Measurements from ENCODE around the gene FOXL3. TPM values are rescaled to one million over a fixed set of nuclear protein-coding genes. Genes with fewer than 3 reads are reported as not detected.

The FOXL3 gene
- total RNA-seq, 1 experiment from 2014 or later: not detected

DNA sequence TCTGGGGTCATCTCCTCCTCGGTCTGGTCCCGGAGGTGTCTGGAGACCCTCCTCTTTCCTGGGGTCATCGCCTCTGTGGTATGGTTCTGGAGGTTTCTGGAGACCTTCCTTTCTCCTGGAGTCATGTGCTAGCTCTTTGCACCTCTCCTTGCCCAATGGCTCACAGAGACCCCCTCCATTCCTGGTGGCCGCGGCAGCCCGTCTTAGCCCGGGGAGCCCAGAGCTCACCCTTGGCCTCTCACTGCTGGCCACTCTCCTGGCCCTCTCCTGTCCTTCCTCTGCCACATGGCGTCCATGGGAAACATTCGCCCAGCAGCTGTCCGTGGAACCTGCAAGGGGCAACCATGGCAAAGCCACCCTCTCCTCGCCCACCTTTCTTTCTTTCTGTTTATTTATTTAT, 20.2 kb upstream of the FOXL3 start (continued):
- no peak for TF ChIP-seq ETV6 (CRISPR knock-in tag; IDR thresholded peaks at IDR 0.05)
- TF ChIP-seq, protein P1, sequence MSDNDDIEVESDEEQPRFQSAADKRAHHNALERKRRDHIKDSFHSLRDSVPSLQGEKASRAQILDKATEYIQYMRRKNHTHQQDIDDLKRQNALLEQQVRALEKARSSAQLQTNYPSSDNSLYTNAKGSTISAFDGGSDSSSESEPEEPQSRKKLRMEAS (CRISPR knock-in tag; IDR thresholded peaks at IDR 0.05): no peak
- TF ChIP-seq ZNF671 (CRISPR knock-in tag; IDR thresholded peaks at IDR 0.05): no peak
- TF ChIP-seq CBFB (CRISPR knock-in tag; IDR thresholded peaks at IDR 0.05; ENCODE audit: low read depth): no peak
- TF ChIP-seq, protein P2, sequence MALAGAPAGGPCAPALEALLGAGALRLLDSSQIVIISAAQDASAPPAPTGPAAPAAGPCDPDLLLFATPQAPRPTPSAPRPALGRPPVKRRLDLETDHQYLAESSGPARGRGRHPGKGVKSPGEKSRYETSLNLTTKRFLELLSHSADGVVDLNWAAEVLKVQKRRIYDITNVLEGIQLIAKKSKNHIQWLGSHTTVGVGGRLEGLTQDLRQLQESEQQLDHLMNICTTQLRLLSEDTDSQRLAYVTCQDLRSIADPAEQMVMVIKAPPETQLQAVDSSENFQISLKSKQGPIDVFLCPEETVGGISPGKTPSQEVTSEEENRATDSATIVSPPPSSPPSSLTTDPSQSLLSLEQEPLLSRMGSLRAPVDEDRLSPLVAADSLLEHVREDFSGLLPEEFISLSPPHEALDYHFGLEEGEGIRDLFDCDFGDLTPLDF (CRISPR knock-in tag; IDR thresholded peaks at IDR 0.05): no peak
- TF ChIP-seq TP53 (CRISPR knock-in tag; IDR thresholded peaks at IDR 0.05): no peak
- TF ChIP-seq, protein P3, sequence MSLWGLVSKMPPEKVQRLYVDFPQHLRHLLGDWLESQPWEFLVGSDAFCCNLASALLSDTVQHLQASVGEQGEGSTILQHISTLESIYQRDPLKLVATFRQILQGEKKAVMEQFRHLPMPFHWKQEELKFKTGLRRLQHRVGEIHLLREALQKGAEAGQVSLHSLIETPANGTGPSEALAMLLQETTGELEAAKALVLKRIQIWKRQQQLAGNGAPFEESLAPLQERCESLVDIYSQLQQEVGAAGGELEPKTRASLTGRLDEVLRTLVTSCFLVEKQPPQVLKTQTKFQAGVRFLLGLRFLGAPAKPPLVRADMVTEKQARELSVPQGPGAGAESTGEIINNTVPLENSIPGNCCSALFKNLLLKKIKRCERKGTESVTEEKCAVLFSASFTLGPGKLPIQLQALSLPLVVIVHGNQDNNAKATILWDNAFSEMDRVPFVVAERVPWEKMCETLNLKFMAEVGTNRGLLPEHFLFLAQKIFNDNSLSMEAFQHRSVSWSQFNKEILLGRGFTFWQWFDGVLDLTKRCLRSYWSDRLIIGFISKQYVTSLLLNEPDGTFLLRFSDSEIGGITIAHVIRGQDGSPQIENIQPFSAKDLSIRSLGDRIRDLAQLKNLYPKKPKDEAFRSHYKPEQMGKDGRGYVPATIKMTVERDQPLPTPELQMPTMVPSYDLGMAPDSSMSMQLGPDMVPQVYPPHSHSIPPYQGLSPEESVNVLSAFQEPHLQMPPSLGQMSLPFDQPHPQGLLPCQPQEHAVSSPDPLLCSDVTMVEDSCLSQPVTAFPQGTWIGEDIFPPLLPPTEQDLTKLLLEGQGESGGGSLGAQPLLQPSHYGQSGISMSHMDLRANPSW (CRISPR knock-in tag; conservative IDR thresholded peaks at IDR 0.05; ENCODE audit: low read depth): no peak
- TF ChIP-seq, protein P4, sequence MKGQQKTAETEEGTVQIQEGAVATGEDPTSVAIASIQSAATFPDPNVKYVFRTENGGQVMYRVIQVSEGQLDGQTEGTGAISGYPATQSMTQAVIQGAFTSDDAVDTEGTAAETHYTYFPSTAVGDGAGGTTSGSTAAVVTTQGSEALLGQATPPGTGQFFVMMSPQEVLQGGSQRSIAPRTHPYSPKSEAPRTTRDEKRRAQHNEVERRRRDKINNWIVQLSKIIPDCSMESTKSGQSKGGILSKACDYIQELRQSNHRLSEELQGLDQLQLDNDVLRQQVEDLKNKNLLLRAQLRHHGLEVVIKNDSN (CRISPR knock-in tag; IDR thresholded peaks at IDR 0.05): no peak

DNA sequence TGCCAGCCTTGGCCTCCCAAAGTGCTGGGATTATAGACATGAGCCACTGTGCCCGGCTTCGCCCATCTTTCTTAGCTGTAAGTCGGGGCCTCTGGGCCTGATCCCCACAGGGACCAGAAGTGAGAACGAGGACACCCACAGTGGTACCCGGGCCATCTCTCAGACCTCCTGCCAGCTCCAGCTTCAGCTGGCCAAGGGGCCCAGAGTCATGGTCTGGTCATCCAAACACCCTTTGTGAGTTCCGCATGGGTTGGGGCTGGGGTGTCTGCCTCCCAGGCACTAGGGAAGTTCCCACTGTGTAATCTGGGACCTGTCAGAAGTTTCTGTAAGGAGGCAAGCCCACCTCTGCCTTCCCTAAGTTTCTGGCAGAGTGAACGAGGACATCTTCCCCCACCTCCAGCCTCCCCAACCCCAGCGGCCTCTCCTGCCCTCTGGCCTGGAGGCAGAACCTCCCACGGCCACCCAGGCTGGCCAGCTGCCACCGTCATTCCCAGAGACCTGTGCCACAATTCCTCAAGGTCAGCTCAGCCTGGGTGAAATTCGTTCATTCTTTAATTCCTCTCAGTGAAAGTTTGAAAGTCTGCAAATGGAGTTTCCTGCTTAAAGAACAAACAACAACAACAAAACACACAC, 19.5 kb upstream of the FOXL3 start:
- Mint-ChIP-seq H3K4me3 (no peak overlapping the region), H3K27me3 (ENCODE audit: low read depth) (peaks cover 31% of the 10 kb centered on the region), H3K36me3 (peaks cover 46% of the 10 kb centered on the region), H3K27ac (no peak overlapping the region), H3K4me1 (no peaks in the 10 kb centered on the region), H3K9me3 (peaks cover 61% of the 10 kb centered on the region)
- POLR2A ChIA-PET: no interaction called here
- ATAC-seq (no peak), DNase-seq (ENCODE audit: low spot score) (no peak)
- CTCF ChIA-PET: no interaction called here
- TF ChIP-seq FOXP1 (CRISPR knock-in tag; IDR thresholded peaks at IDR 0.05; ENCODE audit: borderline replicate concordance) (no peak), ZNF396 (CRISPR knock-in tag; IDR thresholded peaks at IDR 0.05; ENCODE audit: borderline replicate concordance) (no peak), ELF4 (CRISPR knock-in tag; IDR thresholded peaks at IDR 0.05; ENCODE audit: low read depth) (no peak), OVOL2 (CRISPR knock-in tag; IDR thresholded peaks at IDR 0.05; ENCODE audit: borderline replicate concordance) (no peak), TCF7 (CRISPR knock-in tag; IDR thresholded peaks at IDR 0.05; ENCODE audit: low read depth) (no peak), TP53 (CRISPR knock-in tag; IDR thresholded peaks at IDR 0.05) (no peak), ZNF416 (CRISPR knock-in tag; IDR thresholded peaks at IDR 0.05) (no peak), ATF1 (CRISPR knock-in tag; IDR thresholded peaks at IDR 0.05) (no peak)
- TF ChIP-seq, protein P5, sequence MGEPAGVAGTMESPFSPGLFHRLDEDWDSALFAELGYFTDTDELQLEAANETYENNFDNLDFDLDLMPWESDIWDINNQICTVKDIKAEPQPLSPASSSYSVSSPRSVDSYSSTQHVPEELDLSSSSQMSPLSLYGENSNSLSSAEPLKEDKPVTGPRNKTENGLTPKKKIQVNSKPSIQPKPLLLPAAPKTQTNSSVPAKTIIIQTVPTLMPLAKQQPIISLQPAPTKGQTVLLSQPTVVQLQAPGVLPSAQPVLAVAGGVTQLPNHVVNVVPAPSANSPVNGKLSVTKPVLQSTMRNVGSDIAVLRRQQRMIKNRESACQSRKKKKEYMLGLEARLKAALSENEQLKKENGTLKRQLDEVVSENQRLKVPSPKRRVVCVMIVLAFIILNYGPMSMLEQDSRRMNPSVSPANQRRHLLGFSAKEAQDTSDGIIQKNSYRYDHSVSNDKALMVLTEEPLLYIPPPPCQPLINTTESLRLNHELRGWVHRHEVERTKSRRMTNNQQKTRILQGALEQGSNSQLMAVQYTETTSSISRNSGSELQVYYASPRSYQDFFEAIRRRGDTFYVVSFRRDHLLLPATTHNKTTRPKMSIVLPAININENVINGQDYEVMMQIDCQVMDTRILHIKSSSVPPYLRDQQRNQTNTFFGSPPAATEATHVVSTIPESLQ (CRISPR knock-in tag; IDR thresholded peaks at IDR 0.05): no peak
- TF ChIP-seq, protein P6, sequence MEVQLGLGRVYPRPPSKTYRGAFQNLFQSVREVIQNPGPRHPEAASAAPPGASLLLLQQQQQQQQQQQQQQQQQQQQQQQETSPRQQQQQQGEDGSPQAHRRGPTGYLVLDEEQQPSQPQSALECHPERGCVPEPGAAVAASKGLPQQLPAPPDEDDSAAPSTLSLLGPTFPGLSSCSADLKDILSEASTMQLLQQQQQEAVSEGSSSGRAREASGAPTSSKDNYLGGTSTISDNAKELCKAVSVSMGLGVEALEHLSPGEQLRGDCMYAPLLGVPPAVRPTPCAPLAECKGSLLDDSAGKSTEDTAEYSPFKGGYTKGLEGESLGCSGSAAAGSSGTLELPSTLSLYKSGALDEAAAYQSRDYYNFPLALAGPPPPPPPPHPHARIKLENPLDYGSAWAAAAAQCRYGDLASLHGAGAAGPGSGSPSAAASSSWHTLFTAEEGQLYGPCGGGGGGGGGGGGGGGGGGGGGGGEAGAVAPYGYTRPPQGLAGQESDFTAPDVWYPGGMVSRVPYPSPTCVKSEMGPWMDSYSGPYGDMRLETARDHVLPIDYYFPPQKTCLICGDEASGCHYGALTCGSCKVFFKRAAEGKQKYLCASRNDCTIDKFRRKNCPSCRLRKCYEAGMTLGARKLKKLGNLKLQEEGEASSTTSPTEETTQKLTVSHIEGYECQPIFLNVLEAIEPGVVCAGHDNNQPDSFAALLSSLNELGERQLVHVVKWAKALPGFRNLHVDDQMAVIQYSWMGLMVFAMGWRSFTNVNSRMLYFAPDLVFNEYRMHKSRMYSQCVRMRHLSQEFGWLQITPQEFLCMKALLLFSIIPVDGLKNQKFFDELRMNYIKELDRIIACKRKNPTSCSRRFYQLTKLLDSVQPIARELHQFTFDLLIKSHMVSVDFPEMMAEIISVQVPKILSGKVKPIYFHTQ (CRISPR knock-in tag; IDR thresholded peaks at IDR 0.05): no peak
- TF ChIP-seq, protein P7, sequence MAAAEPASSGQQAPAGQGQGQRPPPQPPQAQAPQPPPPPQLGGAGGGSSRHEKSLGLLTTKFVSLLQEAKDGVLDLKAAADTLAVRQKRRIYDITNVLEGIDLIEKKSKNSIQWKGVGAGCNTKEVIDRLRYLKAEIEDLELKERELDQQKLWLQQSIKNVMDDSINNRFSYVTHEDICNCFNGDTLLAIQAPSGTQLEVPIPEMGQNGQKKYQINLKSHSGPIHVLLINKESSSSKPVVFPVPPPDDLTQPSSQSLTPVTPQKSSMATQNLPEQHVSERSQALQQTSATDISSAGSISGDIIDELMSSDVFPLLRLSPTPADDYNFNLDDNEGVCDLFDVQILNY (CRISPR knock-in tag; IDR thresholded peaks at IDR 0.05): no peak
- TF ChIP-seq, protein P8, sequence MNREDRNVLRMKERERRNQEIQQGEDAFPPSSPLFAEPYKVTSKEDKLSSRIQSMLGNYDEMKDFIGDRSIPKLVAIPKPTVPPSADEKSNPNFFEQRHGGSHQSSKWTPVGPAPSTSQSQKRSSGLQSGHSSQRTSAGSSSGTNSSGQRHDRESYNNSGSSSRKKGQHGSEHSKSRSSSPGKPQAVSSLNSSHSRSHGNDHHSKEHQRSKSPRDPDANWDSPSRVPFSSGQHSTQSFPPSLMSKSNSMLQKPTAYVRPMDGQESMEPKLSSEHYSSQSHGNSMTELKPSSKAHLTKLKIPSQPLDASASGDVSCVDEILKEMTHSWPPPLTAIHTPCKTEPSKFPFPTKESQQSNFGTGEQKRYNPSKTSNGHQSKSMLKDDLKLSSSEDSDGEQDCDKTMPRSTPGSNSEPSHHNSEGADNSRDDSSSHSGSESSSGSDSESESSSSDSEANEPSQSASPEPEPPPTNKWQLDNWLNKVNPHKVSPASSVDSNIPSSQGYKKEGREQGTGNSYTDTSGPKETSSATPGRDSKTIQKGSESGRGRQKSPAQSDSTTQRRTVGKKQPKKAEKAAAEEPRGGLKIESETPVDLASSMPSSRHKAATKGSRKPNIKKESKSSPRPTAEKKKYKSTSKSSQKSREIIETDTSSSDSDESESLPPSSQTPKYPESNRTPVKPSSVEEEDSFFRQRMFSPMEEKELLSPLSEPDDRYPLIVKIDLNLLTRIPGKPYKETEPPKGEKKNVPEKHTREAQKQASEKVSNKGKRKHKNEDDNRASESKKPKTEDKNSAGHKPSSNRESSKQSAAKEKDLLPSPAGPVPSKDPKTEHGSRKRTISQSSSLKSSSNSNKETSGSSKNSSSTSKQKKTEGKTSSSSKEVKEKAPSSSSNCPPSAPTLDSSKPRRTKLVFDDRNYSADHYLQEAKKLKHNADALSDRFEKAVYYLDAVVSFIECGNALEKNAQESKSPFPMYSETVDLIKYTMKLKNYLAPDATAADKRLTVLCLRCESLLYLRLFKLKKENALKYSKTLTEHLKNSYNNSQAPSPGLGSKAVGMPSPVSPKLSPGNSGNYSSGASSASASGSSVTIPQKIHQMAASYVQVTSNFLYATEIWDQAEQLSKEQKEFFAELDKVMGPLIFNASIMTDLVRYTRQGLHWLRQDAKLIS (CRISPR knock-in tag; IDR thresholded peaks at IDR 0.05; ENCODE audit: borderline replicate concordance): no peak
